Hippocampal formation (tissue), 2 donors: Measurements from ENCODE around the gene LCE1A.
A peak's percentile ranks its signal among the peaks of the same experiment; 100 is the strongest.

Experiments used
- DNase-seq, 2 donors: peaks; one replicate each; lab custom pipeline; 2025; lab: John Stamatoyannopoulos, UW

Gene LCE1A

GRCh38 chr1:152827173-152827572 is at the start of gene LCE1A:
TSS of gene LCE1A (plus strand) at chr1:152827473. CDS start at chr1:152827473, 0 bp downstream.
- DNase-seq: no peak

GRCh38 chr1:152777510-152778137 is 49.6 kb upstream of the LCE1A start:
- DNase-seq: no peak

GRCh38 chr1:152783095-152783494 is 44.2 kb upstream of the LCE1A start:
- no peak for DNase-seq

GRCh38 chr1:152786077-152786476 is 41.2 kb upstream of the LCE1A start, which contains the start of gene LCE1E:
TSS of gene LCE1E (plus strand) at chr1:152786257. CDS start at chr1:152787300, 1,043 bp downstream.
- no peak for DNase-seq

DNA sequence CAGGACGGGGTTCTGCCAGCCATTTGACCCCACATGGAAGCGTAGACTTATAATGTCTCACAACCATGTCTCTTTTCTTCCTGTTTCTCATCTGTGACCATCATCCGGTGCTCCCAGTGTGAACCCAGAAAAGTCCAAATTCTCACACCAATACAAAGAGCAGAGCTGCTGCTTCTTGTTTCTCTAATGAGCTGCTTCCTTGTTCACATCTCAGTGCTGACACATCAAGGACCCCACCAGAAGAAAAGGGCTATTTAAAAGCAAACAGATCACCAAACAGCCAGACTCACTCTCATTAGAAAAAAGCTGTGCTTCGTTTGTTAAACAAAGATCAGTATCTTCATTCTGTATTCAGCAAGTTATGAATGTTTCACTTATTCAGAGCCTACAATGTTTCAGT is 31.6 kb upstream of the LCE1A start:
- DNase-seq: no peak

GRCh38 chr1:152796421-152796820 is 30.9 kb upstream of the LCE1A start, which contains the start of gene LCE1D:
TSS of gene LCE1D (plus strand) at chr1:152796721. CDS start at chr1:152797795, 1,074 bp downstream.
- DNase-seq: no peak

DNA sequence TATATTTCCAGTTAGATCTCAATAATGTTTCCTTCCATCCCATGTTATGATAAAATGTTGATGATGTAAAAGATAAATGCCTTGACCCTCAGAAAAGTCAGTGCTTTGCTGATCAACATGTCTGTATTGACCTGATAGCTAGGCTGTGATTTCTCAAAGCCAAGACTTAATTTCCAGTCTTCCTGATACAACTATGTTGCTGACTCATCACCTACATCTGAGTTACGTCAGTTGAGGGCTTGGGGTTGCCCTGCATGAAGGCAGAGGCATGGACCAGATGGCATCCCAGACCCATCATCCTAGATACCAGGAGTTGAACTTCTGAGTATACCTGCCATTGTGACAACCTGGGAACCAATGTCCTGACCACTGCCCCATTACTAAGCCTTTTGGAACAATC is 25.9 kb upstream of the LCE1A start:
- no peak for DNase-seq

GRCh38 chr1:152806576-152806975 is 20.7 kb upstream of the LCE1A start, which contains the start of gene LCE1C:
TSS of gene LCE1C (minus strand) at chr1:152806651. CDS start at chr1:152805478, 1,173 bp downstream.
- DNase-seq: no peak

- no peak for DNase-seq
Measured at GRCh38 chr1:152811050-152811449, 16.2 kb upstream of the LCE1A start.

DNA sequence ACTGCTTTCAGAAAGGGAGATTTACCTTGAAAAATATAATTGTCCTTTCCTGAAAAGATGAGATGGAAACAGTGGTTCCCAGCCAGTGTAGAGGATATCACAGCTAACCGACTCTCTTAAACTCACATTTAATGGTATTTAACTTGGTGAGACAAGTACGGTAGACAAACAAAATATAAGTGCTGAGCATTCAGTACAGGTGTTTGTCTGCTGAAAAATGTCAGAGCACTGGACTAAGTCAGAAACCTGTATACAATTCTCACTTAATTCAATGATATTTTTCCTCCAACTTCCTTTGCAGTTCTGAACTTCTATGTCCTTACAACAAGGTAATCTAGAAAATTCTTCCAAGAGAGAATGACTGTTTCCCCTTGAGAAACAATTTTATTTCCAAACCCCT is 15.6 kb upstream of the LCE1A start, which contains the start of gene LCE1B:
Gene LCE1B (plus strand): TSS at position 301 of the 400 bp plus-strand sequence. CDS start 476 bp downstream, outside the sequence.
- no peak for DNase-seq

GRCh38 chr1:152817309-152817708 is 10.0 kb upstream of the LCE1A start:
- no peak for DNase-seq

DNA sequence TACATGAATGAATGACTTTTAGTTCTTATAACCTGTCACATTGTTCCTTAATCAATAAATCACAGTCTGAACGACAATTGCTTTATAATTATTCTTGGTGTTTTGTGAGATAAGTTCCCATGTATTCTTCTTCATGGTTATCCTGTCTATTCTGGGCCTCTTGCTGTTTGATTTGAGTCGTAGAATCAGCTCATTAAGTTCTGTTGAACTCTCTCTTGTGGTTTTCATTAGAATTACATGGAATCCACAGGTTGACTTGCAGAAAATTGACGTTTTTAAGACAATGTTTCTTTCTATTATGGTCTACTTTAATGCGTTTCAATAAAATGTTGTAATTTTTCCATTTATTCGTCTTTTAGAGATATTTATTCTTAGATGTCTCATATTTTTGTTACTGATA is 4.0 kb upstream of the LCE1A start:
- DNase-seq: no peak

GRCh38 chr1:152824964-152825363 is 2.3 kb upstream of the LCE1A start:
- no peak for DNase-seq

GRCh38 chr1:152836870-152837269 is 9.6 kb downstream of the LCE1A start:
- DNase-seq: no peak

- no peak for DNase-seq
Measured at GRCh38 chr1:152842556-152842955, 15.3 kb downstream of the LCE1A start, which contains the start of gene LCE6A. TSS of gene LCE6A (plus strand) at chr1:152842856. CDS start at chr1:152843521, 665 bp downstream.

- DNase-seq: no peak
Measured at GRCh38 chr1:152855661-152856060, 28.4 kb downstream of the LCE1A start.

GRCh38 chr1:152858062-152858461 is 30.8 kb downstream of the LCE1A start:
- no peak for DNase-seq

- DNase-seq: no peak
Measured at GRCh38 chr1:152859696-152860095, 32.4 kb downstream of the LCE1A start, which contains the start of gene LCE7A. TSS of gene LCE7A (plus strand) at chr1:152859996. CDS start at chr1:152860698, 702 bp downstream.

DNA sequence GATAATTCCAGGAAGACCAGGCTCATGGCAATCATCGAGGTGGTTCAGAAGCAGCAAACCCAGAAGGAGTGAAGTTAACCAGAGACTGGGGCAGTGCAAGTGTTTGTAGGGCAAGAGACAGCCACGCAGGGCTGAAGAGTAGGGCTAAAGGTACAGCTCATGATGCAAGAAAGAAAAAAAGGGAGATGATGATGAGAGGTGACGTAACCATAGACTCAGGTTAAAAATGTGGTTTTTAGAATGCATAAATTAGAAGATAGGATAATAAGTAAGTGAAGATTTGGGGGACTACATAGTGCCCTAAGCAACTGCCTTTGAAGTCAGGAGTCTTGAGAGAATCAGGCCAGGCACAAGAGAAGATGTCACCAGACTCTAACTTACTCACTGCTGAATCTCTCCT is 32.9 kb downstream of the LCE1A start:
- DNase-seq: no peak

GRCh38 chr1:152861374-152861773 is 34.1 kb downstream of the LCE1A start:
- DNase-seq: no peak

- DNase-seq: no peak
Measured at GRCh38 chr1:152864443-152864842, 37.2 kb downstream of the LCE1A start.

DNA sequence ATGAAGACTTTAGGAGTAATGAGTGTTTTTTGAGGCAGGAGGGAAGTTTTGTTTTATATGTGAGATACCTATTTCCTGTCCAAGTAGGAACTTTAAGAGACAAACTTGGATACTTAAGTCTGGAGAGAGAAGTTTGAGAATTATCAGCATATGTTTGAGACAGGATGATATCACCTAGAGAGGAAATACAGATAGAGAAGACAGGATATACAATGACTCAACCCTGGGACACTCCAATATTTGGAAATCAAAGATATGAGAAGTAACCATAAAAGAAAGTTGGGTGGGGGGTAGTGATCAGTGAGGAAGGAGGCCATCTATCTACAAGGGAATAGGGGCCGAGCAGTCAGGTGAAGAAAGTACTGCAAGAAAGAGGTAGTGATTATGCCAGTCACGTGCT is 39.0 kb downstream of the LCE1A start:
- no peak for DNase-seq

DNA sequence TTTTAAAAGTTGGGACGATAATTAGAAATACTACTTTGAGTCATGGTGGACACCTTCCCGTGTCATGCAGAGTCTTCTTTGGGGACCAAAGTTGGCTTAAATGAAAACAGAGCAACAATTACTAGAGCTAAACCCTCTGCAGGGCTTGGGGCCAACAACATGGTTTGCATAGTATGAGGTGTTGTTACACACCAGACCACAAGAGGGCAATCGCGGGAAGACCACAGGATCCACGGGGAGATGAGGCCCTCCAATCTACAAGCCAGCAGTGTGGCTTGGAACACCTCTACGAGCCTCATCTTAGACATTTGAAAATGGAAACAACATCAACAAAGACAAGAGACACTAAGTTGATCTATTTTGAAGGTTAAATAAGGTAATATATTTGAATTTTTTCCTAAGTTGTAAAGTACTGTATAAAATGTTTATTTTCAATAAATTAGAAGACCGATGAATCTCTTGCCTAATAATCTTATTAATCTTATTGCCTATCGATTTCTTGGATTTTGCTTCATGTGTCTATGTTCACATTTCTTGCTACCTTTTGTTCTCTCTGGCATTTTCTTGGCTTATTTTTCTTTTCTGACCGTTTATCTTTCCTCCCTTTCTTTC is 42.6 kb downstream of the LCE1A start:
- peak; percentile 5 to 38 for DNase-seq
